Hematopoietic multipotent progenitor cell treated with erythropoietin and hydrocortisone succinate and interleukin-3 and kit ligand, for 6 days (in vitro differentiated cells): ENCODE data around the gene GNB4.

Experiments
- DNase-seq: peaks from one replicate; pipeline ENCODE4 v3.0.0-alpha.2; 2015

The GNB4 gene

DNA sequence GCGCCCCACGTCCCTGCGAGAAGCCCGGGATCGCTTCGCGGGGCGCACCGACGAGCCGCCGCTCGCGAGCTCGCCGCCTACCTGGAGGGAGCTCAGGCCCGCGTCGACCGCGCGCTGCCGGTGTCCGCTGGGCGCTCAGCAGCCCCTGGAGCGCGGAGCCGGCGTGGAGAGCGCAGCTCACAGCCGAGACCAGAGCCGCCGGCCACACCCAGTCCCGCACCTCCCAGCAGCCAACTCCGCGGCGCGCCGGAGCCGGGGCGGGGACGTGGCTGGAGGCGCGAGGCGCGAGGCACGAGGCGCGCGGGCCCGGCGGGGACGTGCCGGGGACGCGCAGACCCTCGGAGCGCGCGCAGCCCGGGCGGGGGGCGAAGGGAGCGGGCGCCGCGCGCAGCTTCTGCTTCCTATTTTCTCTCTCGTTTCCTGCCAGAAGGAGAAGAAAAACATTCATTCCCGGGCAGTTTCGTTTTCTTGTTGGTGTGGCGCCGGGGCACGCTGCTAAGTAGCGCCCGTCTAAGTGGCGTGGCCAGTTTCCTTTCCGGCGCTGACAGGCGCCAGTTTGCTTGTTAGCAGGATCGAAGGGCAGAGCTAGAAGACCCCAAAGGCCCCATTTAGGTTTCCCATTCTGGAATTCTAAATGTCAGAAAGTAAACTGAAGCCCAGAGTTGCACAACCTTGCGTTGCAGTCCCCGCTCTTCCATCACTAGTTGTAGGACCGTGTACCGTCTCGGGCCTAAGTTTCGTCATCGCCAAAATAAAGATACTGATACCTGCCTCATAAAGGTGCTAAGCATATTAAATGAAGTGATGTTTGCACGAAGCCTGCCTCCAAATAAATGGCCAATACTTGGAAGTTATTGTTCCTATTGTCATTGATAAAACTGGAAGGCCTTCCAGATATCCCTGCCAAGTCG lies at the start of gene GNB4:
GNB4 (minus strand) TSS at position 206 of the 911 bp plus-strand sequence. CDS start 25,270 bp downstream, outside the sequence.
- DNase-seq = peak; percentile 88

DNA sequence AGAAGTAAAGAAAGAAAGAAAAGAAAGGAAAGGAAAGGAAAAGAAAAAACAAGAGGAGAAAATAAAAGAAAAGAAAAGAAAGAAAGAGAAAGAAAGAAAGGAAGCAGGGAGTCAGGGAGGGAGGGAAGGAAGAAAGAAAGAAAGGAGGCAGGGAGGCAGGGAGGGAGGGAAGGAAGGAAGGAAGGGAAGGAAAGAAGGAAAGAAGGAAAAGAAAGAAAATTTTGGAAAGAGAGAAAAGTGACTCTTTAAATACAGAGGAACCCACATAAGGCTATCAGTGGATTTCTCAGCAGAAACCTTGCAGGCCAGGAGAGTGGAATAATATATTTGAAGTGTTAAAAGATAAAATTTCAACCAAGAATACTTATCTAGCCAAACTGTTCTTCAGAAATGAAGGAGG lies 44.2 kb upstream of the GNB4 start:
- DNase-seq = no peak

GRCh38 chr3:179493260-179493659 lies 42.0 kb upstream of the GNB4 start:
- no peak for DNase-seq

GRCh38 chr3:179488213-179488612 lies 36.9 kb upstream of the GNB4 start:
- no peak for DNase-seq

DNA sequence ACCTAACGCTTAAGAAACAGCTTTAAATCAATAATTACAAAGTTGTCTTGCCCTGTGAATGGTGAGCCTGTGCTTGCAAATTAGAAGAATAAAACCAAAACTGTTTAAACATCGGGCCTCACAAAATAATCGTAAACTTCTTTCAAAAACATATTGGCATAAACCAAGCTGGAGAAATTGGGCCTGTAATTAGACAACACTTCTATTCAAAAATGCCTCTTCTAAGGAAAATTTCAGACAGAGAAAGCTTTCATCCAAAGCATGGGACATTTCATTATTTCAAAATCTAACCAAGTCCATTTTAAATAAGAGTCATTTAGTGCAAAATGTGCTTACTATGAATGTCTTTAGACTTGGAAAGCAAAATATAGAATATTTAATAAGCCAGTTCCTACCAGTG lies 35.5 kb upstream of the GNB4 start:
- no peak for DNase-seq

DNA sequence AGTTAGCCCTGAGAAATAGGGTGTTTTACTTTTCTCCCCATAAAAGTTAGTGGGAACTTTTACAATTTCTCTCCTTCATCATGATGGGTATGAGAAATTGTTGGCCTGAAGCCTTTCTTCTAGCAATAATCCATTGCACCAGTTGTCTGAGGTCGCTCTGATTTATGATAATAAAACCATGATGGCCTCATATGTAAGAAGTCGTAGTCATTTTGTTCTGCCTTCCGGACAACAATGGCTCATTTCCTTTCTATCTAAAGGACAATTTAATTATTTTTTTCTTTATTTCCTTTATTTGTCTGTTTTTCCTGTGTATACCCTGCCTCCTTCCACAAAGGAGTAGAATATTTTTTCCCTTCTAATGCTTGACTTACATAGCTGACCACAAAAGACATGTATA lies 31.6 kb upstream of the GNB4 start:
- DNase-seq = no peak

- peak; percentile 27 for DNase-seq
These were observed 24.9 kb upstream of the GNB4 start for GRCh38 chr3:179476215-179476614.

- DNase-seq = no peak
These were observed 23.2 kb upstream of the GNB4 start for GRCh38 chr3:179474480-179474879.

DNA sequence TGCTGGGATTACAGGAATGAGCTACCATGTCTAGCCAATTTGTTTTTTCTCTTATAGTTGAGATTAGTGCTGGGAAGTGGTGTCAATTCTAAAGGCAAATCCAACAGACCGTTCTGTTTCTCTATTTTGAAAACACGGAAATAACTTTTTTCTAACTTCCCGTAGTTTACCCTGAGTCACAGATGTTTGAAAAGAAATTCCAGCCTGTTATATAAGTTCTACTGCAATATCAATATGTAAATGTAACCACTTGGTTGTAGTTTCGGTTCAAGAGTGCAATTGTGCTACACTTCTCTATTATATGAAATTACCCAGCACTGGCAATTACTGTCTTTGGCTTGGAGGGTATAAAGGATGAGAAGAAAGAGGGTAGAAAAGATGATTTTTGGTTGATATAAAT lies 22.3 kb upstream of the GNB4 start:
- peak; percentile 26 for DNase-seq

- DNase-seq = peak; percentile 48
These were observed 13.2 kb upstream of the GNB4 start for GRCh38 chr3:179464323-179465092.

GRCh38 chr3:179463319-179463718 lies 12.0 kb upstream of the GNB4 start:
- DNase-seq = peak; percentile 36

DNA sequence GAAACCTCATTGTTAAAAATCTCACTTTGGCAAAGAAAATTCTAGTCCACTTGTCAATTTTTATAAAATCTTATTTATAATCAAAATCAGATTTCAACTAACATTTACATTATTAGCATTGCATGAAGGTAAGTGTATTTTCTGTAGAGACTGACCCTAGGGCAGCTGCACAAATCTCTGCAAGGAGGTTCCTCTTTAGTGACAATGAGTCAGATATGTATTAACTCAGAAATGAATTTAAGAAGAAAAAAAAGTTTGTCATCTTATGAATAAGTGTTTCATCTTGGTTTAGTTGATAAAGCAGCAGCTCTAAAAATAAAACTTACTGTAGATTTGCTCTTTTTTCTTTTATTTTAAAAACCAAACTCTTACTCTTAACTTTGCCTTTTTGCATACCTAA lies 9.0 kb upstream of the GNB4 start:
- DNase-seq = no peak

DNA sequence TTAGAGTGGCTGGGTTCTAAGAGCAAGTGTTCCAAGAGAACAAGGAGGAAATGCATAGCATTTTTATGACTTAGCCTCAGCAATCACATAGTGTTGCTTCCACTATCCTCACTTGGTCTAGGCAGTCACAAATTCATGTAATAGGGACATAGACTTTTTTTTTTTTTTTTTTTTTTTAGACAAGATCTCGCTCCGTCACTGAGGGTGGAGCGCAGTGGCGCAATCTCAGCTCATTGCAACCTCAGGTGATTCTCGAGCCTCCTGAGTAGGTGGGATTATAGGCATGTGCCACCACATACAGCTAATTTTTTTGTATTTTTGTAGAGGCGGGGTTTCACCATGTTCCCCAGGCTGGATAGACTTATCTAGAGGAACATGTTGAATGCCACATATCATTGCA lies 4.7 kb upstream of the GNB4 start:
- no peak for DNase-seq

- DNase-seq = no peak
These were observed 3.6 kb upstream of the GNB4 start for GRCh38 chr3:179454887-179455286.

- no peak for DNase-seq
These were observed 2.7 kb upstream of the GNB4 start for GRCh38 chr3:179453967-179454366.

- no peak for DNase-seq
These were observed 1.6 kb upstream of the GNB4 start for GRCh38 chr3:179452872-179453271.

- no peak for DNase-seq
These were observed 900 bp upstream of the GNB4 start for GRCh38 chr3:179452176-179452564.

DNA sequence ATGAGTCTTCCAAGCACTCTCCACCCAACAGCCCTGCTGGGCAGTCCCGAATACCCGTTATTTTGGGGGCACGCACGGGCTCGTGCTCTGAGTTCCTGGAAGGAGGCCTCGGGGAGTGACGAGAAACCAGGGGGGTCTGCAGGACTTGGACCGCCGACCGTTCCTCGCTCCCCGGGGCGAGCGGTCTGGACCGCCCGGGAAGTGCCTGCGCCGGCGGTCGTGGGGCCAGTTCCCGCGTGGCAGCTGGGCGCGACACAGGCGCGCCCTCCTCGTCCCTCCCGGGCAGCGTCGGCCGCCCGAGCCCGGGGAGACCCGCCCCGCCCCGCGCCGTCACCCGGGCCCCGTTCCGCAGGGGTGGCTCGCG lies 387 bp downstream of the GNB4 start:
- DNase-seq = peak; percentile 62

- DNase-seq = peak; percentile 57
These were observed 989 bp downstream of the GNB4 start for GRCh38 chr3:179450261-179450701.

GRCh38 chr3:179449636-179450035 lies 1.6 kb downstream of the GNB4 start:
- no peak for DNase-seq

DNA sequence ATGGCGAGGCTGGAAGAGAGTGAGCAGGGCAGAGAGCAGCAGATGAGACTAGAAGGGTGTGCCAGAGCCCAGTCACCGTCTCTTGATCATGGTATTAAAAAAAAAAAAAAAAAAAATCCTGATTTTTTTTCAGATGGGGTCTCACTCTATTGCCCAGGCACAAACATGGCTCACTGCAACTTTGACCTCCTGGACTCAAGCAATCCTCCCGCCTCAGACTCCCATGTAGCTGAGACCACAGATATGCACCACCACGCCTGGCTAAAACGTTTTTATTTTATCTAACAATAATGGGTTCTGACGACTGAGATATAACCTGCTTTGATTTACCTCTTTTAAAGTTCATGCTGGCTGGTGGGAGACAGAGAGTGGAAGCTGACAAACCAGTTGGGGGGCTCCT lies 4.0 kb downstream of the GNB4 start:
- DNase-seq = no peak

DNA sequence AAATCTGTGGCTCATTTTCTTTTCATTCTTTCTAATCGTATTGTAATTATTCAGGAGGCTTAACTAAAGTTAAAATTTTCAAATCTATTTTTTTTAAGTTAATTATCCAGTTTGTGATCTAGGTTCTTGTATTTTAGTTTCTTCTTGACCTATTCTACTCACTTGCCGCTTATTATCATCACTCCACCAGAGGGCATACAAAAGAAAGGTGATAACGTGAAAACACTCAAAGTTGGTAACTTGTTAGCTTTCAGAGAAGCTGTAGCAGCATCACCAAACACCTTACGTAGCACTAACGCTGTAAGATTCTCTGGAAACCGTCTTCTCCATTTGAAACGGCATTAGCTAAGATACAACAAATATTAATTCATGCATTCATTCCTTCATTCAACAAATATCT lies 4.8 kb downstream of the GNB4 start:
- DNase-seq = peak; percentile 76

DNA sequence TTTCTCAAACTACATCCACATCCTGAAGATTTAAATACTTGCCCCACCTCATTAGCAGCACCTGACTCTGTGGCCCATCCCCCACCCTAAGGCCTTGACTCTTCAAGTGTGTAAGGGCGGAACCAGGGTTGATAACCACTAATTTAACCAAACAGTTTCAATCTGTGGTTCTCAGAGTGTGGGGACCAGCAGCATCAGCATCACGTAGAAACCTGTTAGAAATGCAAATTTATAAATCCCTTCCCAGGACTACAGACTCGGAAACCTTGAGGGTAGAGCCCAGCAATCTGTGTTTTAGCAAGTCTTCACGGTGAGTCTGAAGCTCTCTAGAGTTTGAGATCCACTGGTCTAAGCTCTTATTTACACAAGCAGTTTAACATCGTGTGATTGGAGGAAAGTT lies 12.4 kb downstream of the GNB4 start:
- DNase-seq = peak; percentile 61

DNA sequence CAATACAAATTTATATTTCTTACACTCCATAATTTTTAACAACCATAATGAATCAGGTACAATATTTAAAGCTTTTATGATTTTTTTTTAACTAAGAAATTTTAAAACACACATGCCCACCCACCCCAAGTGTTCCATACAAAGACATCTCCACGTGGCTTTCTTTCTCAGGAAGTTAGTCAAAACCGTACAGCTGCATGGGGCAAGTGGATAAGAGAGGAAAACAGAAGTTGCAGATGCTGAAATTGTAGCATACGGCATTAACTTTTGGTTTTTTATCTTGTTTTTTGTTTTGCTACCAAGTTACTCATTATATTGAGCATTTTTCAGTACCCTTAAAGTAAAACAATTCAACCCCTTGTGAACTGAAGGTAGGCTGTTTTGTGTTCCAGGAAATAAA lies 14.8 kb downstream of the GNB4 start:
- DNase-seq = peak; percentile 74
